GM19238 (cell line): ENCODE measurements around the gene ANGEL2.
"Not testable (repeated sequence)": the region's sequence is repeated elsewhere in the genome, so short reads cannot be mapped to it uniquely, and the experiment has no call there.

Experiments
- DNase-seq: peaks from one replicate; pipeline ENCODE4 v3.0.0; 2011; ENCODE audit warnings: low spot score; ENCODE audit not compliant: insufficient read length

Gene ANGEL2

GRCh38 chr1:213015099-213016050 lies at the start of gene ANGEL2:
TSS of gene ANGEL2 (minus strand) at chr1:213015867. CDS start at chr1:213015671, 196 bp downstream.
- peak; percentile 81 for DNase-seq

- no peak for DNase-seq
Observed at GRCh38 chr1:213061263-213061662, 45.6 kb upstream of the ANGEL2 start.

GRCh38 chr1:213060836-213061235 lies 45.2 kb upstream of the ANGEL2 start:
- no peak for DNase-seq

GRCh38 chr1:213057264-213058059 lies 41.8 kb upstream of the ANGEL2 start:
- no peak for DNase-seq

GRCh38 chr1:213055767-213056166 lies 40.1 kb upstream of the ANGEL2 start:
- no peak for DNase-seq

GRCh38 chr1:213054733-213055591 lies 39.3 kb upstream of the ANGEL2 start:
- DNase-seq, result no peak

- DNase-seq, result no peak
Observed at GRCh38 chr1:213054142-213054541, 38.5 kb upstream of the ANGEL2 start.

- no peak for DNase-seq
Observed at GRCh38 chr1:213053455-213053854, 37.8 kb upstream of the ANGEL2 start.

- DNase-seq, result no peak
Observed at GRCh38 chr1:213051881-213052202, 36.2 kb upstream of the ANGEL2 start.

GRCh38 chr1:213051127-213051880 lies 35.6 kb upstream of the ANGEL2 start, which contains the start of gene RPS6KC1:
TSS of gene RPS6KC1 (plus strand) at chr1:213051241. CDS start at chr1:213051405, 164 bp downstream.
- DNase-seq, result peak; percentile 82

GRCh38 chr1:213050745-213051126 lies 35.1 kb upstream of the ANGEL2 start:
- no peak for DNase-seq

GRCh38 chr1:213049232-213049631 lies 33.6 kb upstream of the ANGEL2 start:
- DNase-seq, result no peak

GRCh38 chr1:213045321-213046226 lies 29.9 kb upstream of the ANGEL2 start:
- not testable (repeated sequence) for DNase-seq

- no peak for DNase-seq
Observed at GRCh38 chr1:213041443-213041842, 25.8 kb upstream of the ANGEL2 start.

GRCh38 chr1:213035573-213035972 lies 19.9 kb upstream of the ANGEL2 start:
- DNase-seq, result no peak

- no peak for DNase-seq
Observed at GRCh38 chr1:213034713-213035112, 19.0 kb upstream of the ANGEL2 start.

GRCh38 chr1:213032651-213033050 lies 17.0 kb upstream of the ANGEL2 start:
- DNase-seq, result no peak

- DNase-seq, result not testable (repeated sequence)
Observed at GRCh38 chr1:213027024-213027423, 11.4 kb upstream of the ANGEL2 start.

GRCh38 chr1:213020016-213020415 lies 4.3 kb upstream of the ANGEL2 start:
- no peak for DNase-seq

GRCh38 chr1:213019450-213019849 lies 3.8 kb upstream of the ANGEL2 start:
- no peak for DNase-seq
